Mucosa of descending colon (tissue), 3 donors: Measurements from ENCODE around the gene PSMD13. TPM values are rescaled to one million over a fixed set of nuclear protein-coding genes. Genes with fewer than 3 reads are reported as not detected.
"Not testable (repeated sequence)": the region's sequence is repeated elsewhere in the genome, so short reads cannot be mapped to it uniquely, and the experiment has no call there.

Source experiments
- ATAC-seq: fragments of 200-7000 bp; cut with Tn5 transposase; one replicate; pipeline ENCODE4 v1.9.1; 2020; ENCODE audit warnings: mild to moderate bottlenecking, moderate library complexity
- DNase-seq, 3 donors: peaks; one replicate each; pipeline ENCODE4 v3.0.0-alpha.2; 2020
- H3K36me3 ChIP-seq: fragments of 200-600 bp; one replicate; pipeline ENCODE4 v1.8.0; 2021; ENCODE audit warnings: low read depth, mild to moderate bottlenecking
- H3K4me1 ChIP-seq: fragments of 200-600 bp; one replicate; pipeline ENCODE4 v1.8.0; 2021; ENCODE audit warnings: low read depth, mild to moderate bottlenecking
- H3K4me3 ChIP-seq: fragments of 200-600 bp; one replicate; pipeline ENCODE4 v1.8.0; 2021; ENCODE audit warnings: mild to moderate bottlenecking
- H3K9me3 ChIP-seq: fragments of 200-600 bp; one replicate; pipeline ENCODE4 v1.8.0; 2021; ENCODE audit warnings: mild to moderate bottlenecking
- CTCF ChIP-seq: fragments of 200-600 bp; IDR thresholded peaks from one replicate; pipeline ENCODE4 v1.8.0; 2022; ENCODE audit warnings: antibody characterized with exemption, mild to moderate bottlenecking
- intact Hi-C, 2 donors: fragments of 100-400 bp; cut with DNase I in 1 of 2; cut with micrococcal nuclease in 1 of 2; formaldehyde crosslinking; loops; one replicate each; pipeline versions ENCODE4 v1.11.0 to v1.11.1; 2022; cut with DNase I, micrococcal nuclease
- long read RNA-seq, 2 donors: library from polyadenylated mRNA; unstranded; transcript quantifications; one replicate each; pipeline ENCODE4 v2.0.0, GENCODE V29; 2019 to 2021
- total RNA-seq, 3 donors: library from RNA; stranded (reverse); fragmentation: NEBNext Ultra II Directional in 2 of 3; extraction: Animal tissue kit (Norgen Biotek cat#: 25700) in 2 of 3; gene quantifications; one replicate each; pipeline versions ENCODE4 v1.2.1 to v1.2.4, GENCODE V29; 2021 to 2023
- donor health status: DM: no; HTN: no; CAD: no; lungs with moderate emphysema.
- donor health status: DM: no; HTN: no; CAD: no.
- donor health status: DM: no; HTN: yes; CAD: no.

Gene PSMD13
- 100 to 1,000 TPM in 1 of 3 donors, 10 to 100 TPM in 2; 92.6 to 110 (median 96.4) TPM for total RNA-seq
- long read RNA-seq, donor 1, transcript PSMD13-212 (13 exons, 1,991 nt) = major isoform, 87 of 96 reads
- long read RNA-seq, donor 1, partial matches to known transcripts = 4 of 96 reads
- long read RNA-seq, donor 1, other reads (novel, unspliced or antisense) = 3 of 96 reads
- long read RNA-seq, donor 2, transcript PSMD13-212 (13 exons, 1,991 nt) = major isoform, 114 of 125 reads
- long read RNA-seq, donor 2, partial matches to known transcripts = 4 of 125 reads
- long read RNA-seq, donor 2, other reads (novel, unspliced or antisense) = 2 of 125 reads

- Histone ChIP-seq H3K4me1 (peaks cover 18% of the 10 kb centered on the region), H3K9me3 (no peaks in the 10 kb centered on the region), H3K36me3 (no peaks in the 10 kb centered on the region), H3K4me3 (peak within 1 kb of the TSS; percentile 89)
- intact Hi-C loops = no loop called here
- peak; percentile 88 to 94 (median 91) for DNase-seq
- peak; percentile 93 for ATAC-seq
- no peak for TF ChIP-seq CTCF
Observed at GRCh38 chr11:236774-237767, at the start of gene PSMD13. Gene PSMD13, plus strand, starts transcription at chr11:236976. Its CDS starts 74 bp downstream, at chr11:237050.

GRCh38 chr11:189200-189783, 47.5 kb upstream of the PSMD13 start:
- peak; percentile 45 for ATAC-seq
- DNase-seq = peak; percentile 11 to 48 (median 21)
- not testable (repeated sequence) for H3K9me3 ChIP-seq

GRCh38 chr11:189843-190311, 46.9 kb upstream of the PSMD13 start:
- H3K4me3 ChIP-seq, H3K36me3 ChIP-seq, H3K4me1 ChIP-seq, H3K9me3 ChIP-seq, intact Hi-C loops: not testable (repeated sequence)
- DNase-seq = peak; percentile 22 to 64 (median 39)
- ATAC-seq = peak; percentile 85

More at GRCh38 chr11:189200-189783, 47.5 kb upstream of the PSMD13 start:
- H3K4me3 ChIP-seq, H3K4me1 ChIP-seq, H3K36me3 ChIP-seq, intact Hi-C loops: not testable (repeated sequence)

GRCh38 chr11:190546-190945, 46.2 kb upstream of the PSMD13 start:
- ATAC-seq, intact Hi-C loops, H3K9me3 ChIP-seq, H3K36me3 ChIP-seq, H3K4me1 ChIP-seq, H3K4me3 ChIP-seq: not testable (repeated sequence)
- peak in 1 of 3 donors; percentile 12 for DNase-seq

GRCh38 chr11:191490-192478, 45.0 kb upstream of the PSMD13 start:
- H3K4me3 ChIP-seq, H3K4me1 ChIP-seq, H3K9me3 ChIP-seq, intact Hi-C loops, H3K36me3 ChIP-seq: not testable (repeated sequence)
- ATAC-seq (peak; percentile 68), DNase-seq (peak in 2 of 3 donors; percentile 38 to 53)
- TF ChIP-seq CTCF = peak; percentile 29

- DNase-seq, H3K4me1 ChIP-seq, H3K36me3 ChIP-seq, H3K4me3 ChIP-seq, intact Hi-C loops, H3K9me3 ChIP-seq, ATAC-seq: not testable (repeated sequence)
Observed at GRCh38 chr11:192674-193128, 44.1 kb upstream of the PSMD13 start, which contains the start of gene SCGB1C1. Gene SCGB1C1, plus strand, starts transcription at chr11:193078. Its CDS starts 22 bp downstream, at chr11:193100.

GRCh38 chr11:193481-193880, 43.3 kb upstream of the PSMD13 start:
- H3K36me3 ChIP-seq, H3K4me1 ChIP-seq, ATAC-seq, H3K4me3 ChIP-seq, H3K9me3 ChIP-seq, intact Hi-C loops: not testable (repeated sequence)
- peak in 2 of 3 donors; percentile 18 to 31 for DNase-seq
